Spleen (tissue), 7 donors: ENCODE data around the gene GATD1.
"Not testable (repeated sequence)": the region's sequence is repeated elsewhere in the genome, so short reads cannot be mapped to it uniquely, and the experiment has no call there.

Experiments used
- POLR2A ChIP-seq, 3 donors: fragments of 450-650 bp; IDR thresholded peaks; one replicate each; pipeline ENCODE4 v1.5.1; 2017; ENCODE audit warnings: antibody characterized with exemption in 3 of 3, mild to moderate bottlenecking in 1 of 3
- POLR2AphosphoS5 ChIP-seq, 3 donors: sonication (generic); formaldehyde crosslinking; IDR thresholded peaks; one replicate each; pipeline ENCODE4 v1.5.1; 2017; ENCODE audit warnings: antibody characterized with exemption in 3 of 3
- TF ChIP-seq, protein P1 (sequence below), 11 experiments: fragments of 200-600 bp in 7 of 11; fragments of 450-650 bp in 4 of 11; sonication (generic) in 4 of 11; IDR thresholded peaks in 8 of 11; conservative IDR thresholded peaks in 3 of 11; 1 replicate in 7 of 11; 2 replicates in 4 of 11; pipeline versions ENCODE4 v1.4.0 to v1.8.0; 2016 to 2021; ENCODE audit warnings: antibody characterized with exemption in 11 of 11, inconsistent platforms in 4 of 11, mild to moderate bottlenecking in 1 of 11
- donor health status: DM: no; HTN: no; CAD: no; lungs with moderate emphysema.
- donor health status: DM: no; HTN: no; CAD: no.
- donor health status: DM: no; HTN: no; CAD: no.

DNA sequence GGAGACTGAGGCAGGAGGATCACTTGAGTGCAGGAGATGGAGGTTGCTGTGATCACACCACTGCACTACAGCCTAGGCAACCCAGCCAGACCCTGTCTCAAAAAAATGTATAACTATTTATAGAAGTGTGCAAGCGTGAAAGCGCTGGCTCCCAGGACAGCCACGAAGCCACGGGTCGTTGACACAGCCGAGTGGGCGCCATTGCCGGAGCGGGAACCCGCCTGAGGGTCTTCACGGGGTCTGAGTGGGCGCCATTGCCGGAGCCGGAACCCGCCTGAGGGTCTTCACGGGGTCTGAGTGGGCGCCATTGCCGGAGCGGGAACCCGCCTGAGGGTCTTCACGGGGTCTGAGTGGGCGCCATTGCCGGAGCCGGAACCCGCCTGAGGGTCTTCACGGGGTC, 42.7 kb downstream of the GATD1 start:
- TF ChIP-seq, protein P1, sequence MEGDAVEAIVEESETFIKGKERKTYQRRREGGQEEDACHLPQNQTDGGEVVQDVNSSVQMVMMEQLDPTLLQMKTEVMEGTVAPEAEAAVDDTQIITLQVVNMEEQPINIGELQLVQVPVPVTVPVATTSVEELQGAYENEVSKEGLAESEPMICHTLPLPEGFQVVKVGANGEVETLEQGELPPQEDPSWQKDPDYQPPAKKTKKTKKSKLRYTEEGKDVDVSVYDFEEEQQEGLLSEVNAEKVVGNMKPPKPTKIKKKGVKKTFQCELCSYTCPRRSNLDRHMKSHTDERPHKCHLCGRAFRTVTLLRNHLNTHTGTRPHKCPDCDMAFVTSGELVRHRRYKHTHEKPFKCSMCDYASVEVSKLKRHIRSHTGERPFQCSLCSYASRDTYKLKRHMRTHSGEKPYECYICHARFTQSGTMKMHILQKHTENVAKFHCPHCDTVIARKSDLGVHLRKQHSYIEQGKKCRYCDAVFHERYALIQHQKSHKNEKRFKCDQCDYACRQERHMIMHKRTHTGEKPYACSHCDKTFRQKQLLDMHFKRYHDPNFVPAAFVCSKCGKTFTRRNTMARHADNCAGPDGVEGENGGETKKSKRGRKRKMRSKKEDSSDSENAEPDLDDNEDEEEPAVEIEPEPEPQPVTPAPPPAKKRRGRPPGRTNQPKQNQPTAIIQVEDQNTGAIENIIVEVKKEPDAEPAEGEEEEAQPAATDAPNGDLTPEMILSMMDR (IDR thresholded peaks at IDR 0.05 in 8 of 11, conservative IDR thresholded peaks at IDR 0.05 in 3 of 11) = not testable (repeated sequence)
- TF ChIP-seq POLR2A, POLR2AphosphoS5 (IDR thresholded peaks at IDR 0.05): not testable (repeated sequence)
